WTC11 (cell line): ENCODE data around the gene PDZRN3. TPM values are rescaled to one million over a fixed set of nuclear protein-coding genes. Genes with fewer than 3 reads are reported as not detected.

ENCODE experiments used
- ATAC-seq: fragments of 200-7000 bp; cut with Tn5 transposase; 2 replicates; pipeline ENCODE4 v1.10.0; 2021; ENCODE audit warnings: mild to moderate bottlenecking, moderate library complexity
- CTCF ChIA-PET: fragments of 300-600 bp; sonication (Branson Sonifier 250); formaldehyde crosslinking; loops from one replicate; lab custom pipeline; 2021; ENCODE audit warnings: antibody characterized with exemption; lab: Charles Lee
- POLR2A ChIA-PET: fragments of 350-600 bp; sonication (Branson Sonifier 250); formaldehyde crosslinking; loops from one replicate; lab custom pipeline; 2021; ENCODE audit warnings: antibody characterized with exemption; lab: Charles Lee
- DNase-seq: peaks from one replicate; pipeline ENCODE4 v3.0.0; 2021; ENCODE audit warnings: low spot score
- H3K27ac Mint-ChIP-seq: 2 replicates; pipeline ENCODE4 v1.8.0; 2021; ENCODE audit warnings: mixed read lengths
- H3K27me3 Mint-ChIP-seq: 2 replicates; pipeline ENCODE4 v1.8.0; 2021; ENCODE audit warnings: low read depth, mild to moderate bottlenecking, moderate library complexity, mixed read lengths
- H3K36me3 Mint-ChIP-seq: 2 replicates; pipeline ENCODE4 v1.8.0; 2021; ENCODE audit warnings: mixed read lengths
- H3K4me1 Mint-ChIP-seq: 2 replicates; pipeline ENCODE4 v1.8.0; 2022; ENCODE audit warnings: mixed read lengths
- H3K4me3 Mint-ChIP-seq: 2 replicates; pipeline ENCODE4 v1.8.0; 2021; ENCODE audit warnings: mild to moderate bottlenecking, moderate library complexity, mixed read lengths
- H3K9me3 Mint-ChIP-seq: 2 replicates; pipeline ENCODE4 v1.8.0; 2021; ENCODE audit warnings: mixed read lengths
- AFF4 ChIP-seq: sonication (generic); formaldehyde crosslinking; IDR thresholded peaks from 2 replicates; pipeline ENCODE4 v1.8.1; 2023; ENCODE audit warnings: mild to moderate bottlenecking, missing genetic modification reagents, borderline replicate concordance
- E2F5 ChIP-seq: sonication (generic); formaldehyde crosslinking; IDR thresholded peaks from 2 replicates; pipeline ENCODE4 v1.8.1; 2022; ENCODE audit warnings: mild to moderate bottlenecking, moderate library complexity, missing genetic modification reagents
- IRF2 ChIP-seq: sonication (generic); formaldehyde crosslinking; IDR thresholded peaks from 2 replicates; pipeline ENCODE4 v1.8.0; 2022; ENCODE audit warnings: low read depth, missing genetic modification reagents, borderline replicate concordance
- JAZF1 ChIP-seq: fragments of 250-450 bp; sonication (Bioruptor Pico); IDR thresholded peaks from 2 replicates; pipeline ENCODE4 v1.9.0; 2021; ENCODE audit warnings: moderate library complexity, mild to moderate bottlenecking, inconsistent platforms
- TCF7 ChIP-seq: sonication (generic); formaldehyde crosslinking; IDR thresholded peaks from 2 replicates; pipeline ENCODE4 v1.8.0; 2022; ENCODE audit warnings: mild to moderate bottlenecking, low read depth, missing genetic modification reagents, moderate library complexity
- ZBTB21 ChIP-seq: sonication (generic); formaldehyde crosslinking; IDR thresholded peaks from 2 replicates; pipeline ENCODE4 v1.8.1; 2023; ENCODE audit warnings: mild to moderate bottlenecking, missing genetic modification reagents, borderline replicate concordance
- total RNA-seq: library from RNA; stranded (reverse); gene quantifications from 3 replicates; pipeline ENCODE4 v1.2.3, GENCODE V29; 2021
- TF ChIP-seq, protein P1 (sequence below): sonication (generic); formaldehyde crosslinking; IDR thresholded peaks from 2 replicates; pipeline ENCODE4 v1.8.1; 2023; ENCODE audit warnings: mild to moderate bottlenecking, missing genetic modification reagents, moderate library complexity
- TF ChIP-seq, protein P2 (sequence below): sonication (generic); formaldehyde crosslinking; IDR thresholded peaks from 2 replicates; pipeline ENCODE4 v1.8.1; 2022; ENCODE audit warnings: missing genetic modification reagents, borderline replicate concordance
- TF ChIP-seq, protein P3 (sequence below): sonication (generic); formaldehyde crosslinking; IDR thresholded peaks from 2 replicates; pipeline ENCODE4 v1.8.1; 2023; ENCODE audit warnings: mild to moderate bottlenecking, missing genetic modification reagents, moderate library complexity
- TF ChIP-seq, protein P4 (sequence below): fragments of 200-600 bp; IDR thresholded peaks from 2 replicates; pipeline ENCODE4 v1.8.0; 2022; ENCODE audit warnings: antibody characterized with exemption
- TF ChIP-seq, protein P5 (sequence below): fragments of 250-450 bp; sonication (Bioruptor Pico); IDR thresholded peaks from 2 replicates; pipeline ENCODE4 v1.9.0; 2021; ENCODE audit warnings: mild to moderate bottlenecking

Gene PDZRN3
- total RNA-seq, 1 experiment from 2014 or later = 9.5 TPM

DNA sequence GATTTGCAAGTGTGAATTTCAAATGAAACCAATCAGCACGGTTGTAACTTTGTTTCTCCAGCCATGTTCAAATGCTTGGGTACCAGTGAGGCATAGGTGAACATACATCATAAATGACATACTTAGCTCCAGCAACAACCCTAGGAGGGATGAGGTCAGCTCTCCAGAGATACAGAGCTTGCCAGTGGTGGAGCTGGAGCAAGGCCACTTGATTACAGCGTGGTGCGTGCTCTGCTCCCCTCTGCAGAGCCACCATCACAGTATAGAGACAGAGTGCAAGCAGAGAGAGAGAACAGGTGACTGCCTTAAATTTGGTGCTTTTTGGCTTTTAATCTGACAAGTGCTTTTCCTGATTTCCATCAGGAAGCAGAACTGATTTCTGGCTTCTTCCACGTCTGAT, 275.1 kb downstream of the PDZRN3 start (continued):
- no peak for TF ChIP-seq AFF4 (CRISPR knock-in tag)
- TF ChIP-seq, protein P1, sequence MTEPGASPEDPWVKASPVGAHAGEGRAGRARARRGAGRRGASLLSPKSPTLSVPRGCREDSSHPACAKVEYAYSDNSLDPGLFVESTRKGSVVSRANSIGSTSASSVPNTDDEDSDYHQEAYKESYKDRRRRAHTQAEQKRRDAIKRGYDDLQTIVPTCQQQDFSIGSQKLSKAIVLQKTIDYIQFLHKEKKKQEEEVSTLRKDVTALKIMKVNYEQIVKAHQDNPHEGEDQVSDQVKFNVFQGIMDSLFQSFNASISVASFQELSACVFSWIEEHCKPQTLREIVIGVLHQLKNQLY (CRISPR knock-in tag) = no peak
- TF ChIP-seq, protein P2, sequence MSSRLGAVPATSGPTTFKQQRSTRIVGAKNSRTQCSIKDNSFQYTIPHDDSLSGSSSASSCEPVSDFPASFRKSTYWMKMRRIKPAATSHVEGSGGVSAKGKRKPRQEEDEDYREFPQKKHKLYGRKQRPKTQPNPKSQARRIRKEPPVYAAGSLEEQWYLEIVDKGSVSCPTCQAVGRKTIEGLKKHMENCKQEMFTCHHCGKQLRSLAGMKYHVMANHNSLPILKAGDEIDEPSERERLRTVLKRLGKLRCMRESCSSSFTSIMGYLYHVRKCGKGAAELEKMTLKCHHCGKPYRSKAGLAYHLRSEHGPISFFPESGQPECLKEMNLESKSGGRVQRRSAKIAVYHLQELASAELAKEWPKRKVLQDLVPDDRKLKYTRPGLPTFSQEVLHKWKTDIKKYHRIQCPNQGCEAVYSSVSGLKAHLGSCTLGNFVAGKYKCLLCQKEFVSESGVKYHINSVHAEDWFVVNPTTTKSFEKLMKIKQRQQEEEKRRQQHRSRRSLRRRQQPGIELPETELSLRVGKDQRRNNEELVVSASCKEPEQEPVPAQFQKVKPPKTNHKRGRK (CRISPR knock-in tag) = no peak
- no peak for TF ChIP-seq TCF7 (CRISPR knock-in tag)
- TF ChIP-seq, protein P3, sequence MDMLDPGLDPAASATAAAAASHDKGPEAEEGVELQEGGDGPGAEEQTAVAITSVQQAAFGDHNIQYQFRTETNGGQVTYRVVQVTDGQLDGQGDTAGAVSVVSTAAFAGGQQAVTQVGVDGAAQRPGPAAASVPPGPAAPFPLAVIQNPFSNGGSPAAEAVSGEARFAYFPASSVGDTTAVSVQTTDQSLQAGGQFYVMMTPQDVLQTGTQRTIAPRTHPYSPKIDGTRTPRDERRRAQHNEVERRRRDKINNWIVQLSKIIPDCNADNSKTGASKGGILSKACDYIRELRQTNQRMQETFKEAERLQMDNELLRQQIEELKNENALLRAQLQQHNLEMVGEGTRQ (CRISPR knock-in tag) = no peak
- TF ChIP-seq E2F5 (CRISPR knock-in tag) = no peak
- no peak for TF ChIP-seq JAZF1 (CRISPR knock-in tag)

- ATAC-seq = no peak
- TF ChIP-seq E2F5 (CRISPR knock-in tag) = no peak
- TF ChIP-seq, protein P4, sequence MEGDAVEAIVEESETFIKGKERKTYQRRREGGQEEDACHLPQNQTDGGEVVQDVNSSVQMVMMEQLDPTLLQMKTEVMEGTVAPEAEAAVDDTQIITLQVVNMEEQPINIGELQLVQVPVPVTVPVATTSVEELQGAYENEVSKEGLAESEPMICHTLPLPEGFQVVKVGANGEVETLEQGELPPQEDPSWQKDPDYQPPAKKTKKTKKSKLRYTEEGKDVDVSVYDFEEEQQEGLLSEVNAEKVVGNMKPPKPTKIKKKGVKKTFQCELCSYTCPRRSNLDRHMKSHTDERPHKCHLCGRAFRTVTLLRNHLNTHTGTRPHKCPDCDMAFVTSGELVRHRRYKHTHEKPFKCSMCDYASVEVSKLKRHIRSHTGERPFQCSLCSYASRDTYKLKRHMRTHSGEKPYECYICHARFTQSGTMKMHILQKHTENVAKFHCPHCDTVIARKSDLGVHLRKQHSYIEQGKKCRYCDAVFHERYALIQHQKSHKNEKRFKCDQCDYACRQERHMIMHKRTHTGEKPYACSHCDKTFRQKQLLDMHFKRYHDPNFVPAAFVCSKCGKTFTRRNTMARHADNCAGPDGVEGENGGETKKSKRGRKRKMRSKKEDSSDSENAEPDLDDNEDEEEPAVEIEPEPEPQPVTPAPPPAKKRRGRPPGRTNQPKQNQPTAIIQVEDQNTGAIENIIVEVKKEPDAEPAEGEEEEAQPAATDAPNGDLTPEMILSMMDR = no peak
- TF ChIP-seq IRF2 (CRISPR knock-in tag) = no peak
- no peak for TF ChIP-seq ZBTB21
- TF ChIP-seq, protein P5, sequence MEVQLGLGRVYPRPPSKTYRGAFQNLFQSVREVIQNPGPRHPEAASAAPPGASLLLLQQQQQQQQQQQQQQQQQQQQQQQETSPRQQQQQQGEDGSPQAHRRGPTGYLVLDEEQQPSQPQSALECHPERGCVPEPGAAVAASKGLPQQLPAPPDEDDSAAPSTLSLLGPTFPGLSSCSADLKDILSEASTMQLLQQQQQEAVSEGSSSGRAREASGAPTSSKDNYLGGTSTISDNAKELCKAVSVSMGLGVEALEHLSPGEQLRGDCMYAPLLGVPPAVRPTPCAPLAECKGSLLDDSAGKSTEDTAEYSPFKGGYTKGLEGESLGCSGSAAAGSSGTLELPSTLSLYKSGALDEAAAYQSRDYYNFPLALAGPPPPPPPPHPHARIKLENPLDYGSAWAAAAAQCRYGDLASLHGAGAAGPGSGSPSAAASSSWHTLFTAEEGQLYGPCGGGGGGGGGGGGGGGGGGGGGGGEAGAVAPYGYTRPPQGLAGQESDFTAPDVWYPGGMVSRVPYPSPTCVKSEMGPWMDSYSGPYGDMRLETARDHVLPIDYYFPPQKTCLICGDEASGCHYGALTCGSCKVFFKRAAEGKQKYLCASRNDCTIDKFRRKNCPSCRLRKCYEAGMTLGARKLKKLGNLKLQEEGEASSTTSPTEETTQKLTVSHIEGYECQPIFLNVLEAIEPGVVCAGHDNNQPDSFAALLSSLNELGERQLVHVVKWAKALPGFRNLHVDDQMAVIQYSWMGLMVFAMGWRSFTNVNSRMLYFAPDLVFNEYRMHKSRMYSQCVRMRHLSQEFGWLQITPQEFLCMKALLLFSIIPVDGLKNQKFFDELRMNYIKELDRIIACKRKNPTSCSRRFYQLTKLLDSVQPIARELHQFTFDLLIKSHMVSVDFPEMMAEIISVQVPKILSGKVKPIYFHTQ (CRISPR knock-in tag) = no peak
- H3K27ac Mint-ChIP-seq = no peak overlapping the region
- peaks cover 30% of the 10 kb centered on the region for H3K36me3 Mint-ChIP-seq
- CTCF ChIA-PET = no interaction called here
- no peak for DNase-seq
- H3K27me3 Mint-ChIP-seq = no peaks in the 10 kb centered on the region
- H3K9me3 Mint-ChIP-seq = peaks cover 31% of the 10 kb centered on the region
- POLR2A ChIA-PET = no interaction called here
- H3K4me1 Mint-ChIP-seq = peaks cover 16% of the 10 kb centered on the region
- no peak overlapping the region for H3K4me3 Mint-ChIP-seq
Observed at GRCh38 chr3:73342077-73342476, 282.7 kb downstream of the PDZRN3 start.
